H1 (cell line): ENCODE results near the gene PIEZO1. TPM values are rescaled to one million over a fixed set of nuclear protein-coding genes. Genes with fewer than 3 reads are reported as not detected.

Experiments used
- CTCF ChIA-PET: fragments of 300-600 bp; sonication (Branson Sonifier 250); formaldehyde crosslinking; loops from one replicate; lab custom pipeline; 2021; ENCODE audit not compliant: partially characterized antibody; lab: Charles Lee
- POLR2A ChIA-PET: fragments of 300-600 bp; sonication (Branson Sonifier 250); formaldehyde crosslinking; loops from one replicate; lab custom pipeline; 2021; ENCODE audit warnings: inconsistent platforms; ENCODE audit not compliant: partially characterized antibody; lab: Charles Lee
- DNase-seq, 2 experiments: peaks; one replicate each; pipeline versions ENCODE4 v3.0.0 to v3.0.0-alpha.2; 2010 to 2022; ENCODE audit warnings: low spot score in 2 of 2, low read depth in 1 of 2, mixed read lengths in 1 of 2
- FAIRE-seq: peaks from 2 replicates; lab custom pipeline; 2011; peaks lifted over from hg19 to GRCh38; lab: Jason Lieb, UNC
- H2AFZ ChIP-seq: 2 replicates; pipeline ENCODE4 v1.8.1; 2012; ENCODE audit warnings: low read length, inconsistent platforms
- H2AK5ac ChIP-seq: 2 replicates; pipeline ENCODE4 v1.6.1; 2013; ENCODE audit warnings: low read depth, low read length
- H2BK120ac ChIP-seq: replicated peaks from 2 replicates; pipeline ENCODE3; 2013; ENCODE audit warnings: low read depth, low read length, inconsistent platforms
- H2BK12ac ChIP-seq: 2 replicates; pipeline ENCODE4 v1.6.1; 2013; ENCODE audit warnings: low read depth, low read length
- H2BK15ac ChIP-seq: 2 replicates; pipeline ENCODE4 v1.6.1; 2013; ENCODE audit warnings: low read length
- H2BK20ac ChIP-seq: 2 replicates; pipeline ENCODE4 v1.6.1; 2013; ENCODE audit warnings: low read length
- H2BK5ac ChIP-seq: 2 replicates; pipeline ENCODE4 v1.6.1; 2013; ENCODE audit warnings: low read depth, low read length
- H3K14ac ChIP-seq: 2 replicates; pipeline ENCODE4 v1.6.1; 2013; ENCODE audit warnings: inconsistent platforms; ENCODE audit not compliant: insufficient read length
- H3K18ac ChIP-seq: 2 replicates; pipeline ENCODE4 v1.6.1; 2013; ENCODE audit warnings: low read length; ENCODE audit errors: extremely low read depth
- H3K23ac ChIP-seq: 2 replicates; pipeline ENCODE4 v1.6.1; 2013; ENCODE audit warnings: inconsistent platforms; ENCODE audit not compliant: insufficient read length
- H3K23me2 ChIP-seq: 2 replicates; pipeline ENCODE4 v1.6.1; 2013; ENCODE audit warnings: low read depth, low read length
- H3K27ac ChIP-seq: 2 replicates; pipeline ENCODE4 v1.6.1; 2011; ENCODE audit warnings: low read depth, low read length, inconsistent platforms
- H3K27me3 ChIP-seq, 4 experiments: replicated peaks in 1 of 4; 1 replicate in 1 of 4; 2 replicates in 3 of 4; pipeline versions ENCODE4 v1.6.1 to v1.8.1; 2011 to 2013; ENCODE audit warnings: low read length in 3 of 4, mild to moderate bottlenecking in 3 of 4, inconsistent platforms in 2 of 4, mixed read lengths in 2 of 4, moderate library complexity in 1 of 4; ENCODE audit not compliant: control insufficient read depth in 3 of 4, insufficient read depth in 3 of 4; ENCODE audit errors: extremely low read depth in 1 of 4
- H3K36me3 ChIP-seq, 4 experiments: 2 replicates each; pipeline versions ENCODE4 v1.6.1 to v1.8.1; 2011 to 2013; ENCODE audit warnings: mild to moderate bottlenecking in 4 of 4, low read length in 3 of 4, moderate library complexity in 2 of 4, control low read depth in 1 of 4, inconsistent platforms in 1 of 4; ENCODE audit not compliant: insufficient read depth in 4 of 4, control insufficient read depth in 2 of 4
- H3K4ac ChIP-seq: replicated peaks from 2 replicates; pipeline ENCODE3; 2013; ENCODE audit warnings: low read length, low read depth, mixed read lengths, inconsistent platforms; ENCODE audit not compliant: insufficient read length
- H3K4me1 ChIP-seq, 4 experiments: replicated peaks in 1 of 4; 1 replicate in 1 of 4; 2 replicates in 3 of 4; pipeline versions ENCODE4 v1.6.1 to v1.8.1; 2011 to 2013; ENCODE audit warnings: low read length in 3 of 4, inconsistent platforms in 2 of 4, mixed read lengths in 1 of 4; ENCODE audit not compliant: insufficient read depth in 4 of 4, control insufficient read depth in 3 of 4
- H3K4me2 ChIP-seq, 2 experiments: 2 replicates each; pipeline versions ENCODE4 v1.6.1 to v1.8.1; 2011 to 2013; ENCODE audit warnings: low read depth in 2 of 2, low read length in 2 of 2, control low read depth in 1 of 2, inconsistent platforms in 1 of 2, mild to moderate bottlenecking in 1 of 2; ENCODE audit not compliant: insufficient read depth in 1 of 2
- H3K4me3 ChIP-seq, 4 experiments: fragments of 200-600, 300-600 bp in 1 of 4; sonication (generic), shearing (Covaris generic), sonication (Bioruptor Twin) in 1 of 4; 2 replicates each; pipeline versions ENCODE4 v1.5.1 to v1.8.1; 2011 to 2016; ENCODE audit warnings: low read length in 4 of 4, low read depth in 3 of 4, control low read depth in 2 of 4, inconsistent platforms in 2 of 4, mild to moderate bottlenecking in 2 of 4, mixed read lengths in 1 of 4, moderate library complexity in 1 of 4; ENCODE audit not compliant: insufficient read depth in 2 of 4; ENCODE audit errors: extremely low read depth in 1 of 4
- H3K56ac ChIP-seq: replicated peaks from 2 replicates; pipeline ENCODE3; 2013; ENCODE audit warnings: low read depth, mild to moderate bottlenecking, mixed read lengths, low read length, inconsistent platforms; ENCODE audit not compliant: insufficient read length
- H3K79me1 ChIP-seq: 2 replicates; pipeline ENCODE4 v1.6.1; 2013; ENCODE audit warnings: low read depth, low read length, control low read depth
- H3K79me2 ChIP-seq, 2 experiments: 2 replicates each; pipeline versions ENCODE4 v1.6.1 to v1.8.1; 2012 to 2013; ENCODE audit warnings: low read length in 2 of 2, mild to moderate bottlenecking in 2 of 2, inconsistent platforms in 1 of 2; ENCODE audit not compliant: insufficient read depth in 2 of 2, control insufficient read depth in 1 of 2
- H3K9ac ChIP-seq, 4 experiments: replicated peaks in 1 of 4; 1 replicate in 1 of 4; 2 replicates in 3 of 4; pipeline versions ENCODE4 v1.6.1 to v1.8.1; 2011 to 2013; ENCODE audit warnings: low read depth in 3 of 4, low read length in 3 of 4, control low read depth in 2 of 4, mild to moderate bottlenecking in 2 of 4, moderate library complexity in 2 of 4, inconsistent platforms in 1 of 4; ENCODE audit errors: extremely low read depth in 1 of 4
- H3K9me3 ChIP-seq, 2 experiments: 2 replicates each; pipeline versions ENCODE4 v1.6.1 to v1.8.1; 2012 to 2013; ENCODE audit warnings: mild to moderate bottlenecking in 2 of 2, moderate library complexity in 2 of 2, control low read depth in 1 of 2, inconsistent platforms in 1 of 2, low read depth in 1 of 2, low read length in 1 of 2, mixed read lengths in 1 of 2; ENCODE audit not compliant: insufficient read depth in 2 of 2
- H4K20me1 ChIP-seq, 2 experiments: replicated peaks in 1 of 2; 2 replicates each; pipeline versions ENCODE3 to v1.8.1; 2011 to 2013; ENCODE audit warnings: inconsistent platforms in 2 of 2, low read length in 2 of 2, mild to moderate bottlenecking in 1 of 2; ENCODE audit not compliant: insufficient read depth in 2 of 2, control insufficient read depth in 1 of 2
- H4K5ac ChIP-seq: 2 replicates; pipeline ENCODE4 v1.6.1; 2013; ENCODE audit warnings: low read length, low read depth, mixed read lengths, inconsistent platforms; ENCODE audit not compliant: insufficient read length
- H4K8ac ChIP-seq: 2 replicates; pipeline ENCODE4 v1.8.0; 2013; ENCODE audit warnings: mild to moderate bottlenecking, moderate library complexity, low read length, inconsistent platforms; ENCODE audit not compliant: insufficient read depth; ENCODE audit errors: extremely low read depth
- H4K91ac ChIP-seq: replicated peaks from 2 replicates; pipeline ENCODE3; 2013; ENCODE audit warnings: low read length, mixed read lengths, inconsistent platforms; ENCODE audit not compliant: insufficient read length
- CBX8 ChIP-seq: fragments of 300-800, 300-1000 bp; sonication (generic); IDR thresholded peaks from 2 replicates; pipeline ENCODE4 v1.7.1; 2016; ENCODE audit warnings: low read depth, low read length, borderline replicate concordance
- CEBPB ChIP-seq: IDR thresholded peaks from 2 replicates; pipeline ENCODE4 v1.6.1; 2012; ENCODE audit warnings: low read depth, low read length
- CHD1 ChIP-seq: IDR thresholded peaks from 2 replicates; pipeline ENCODE4 v1.6.1; 2012; ENCODE audit warnings: low read depth, low read length, improper control_type of control experiment
- GABPA ChIP-seq: IDR thresholded peaks from 2 replicates; pipeline ENCODE4 v1.6.1; 2011; ENCODE audit warnings: mild to moderate bottlenecking, low read length, moderate library complexity, borderline replicate concordance; ENCODE audit not compliant: insufficient read depth
- MAX ChIP-seq: IDR thresholded peaks from 2 replicates; pipeline ENCODE4 v1.6.1; 2012; ENCODE audit warnings: inconsistent platforms
- PHF8 ChIP-seq: fragments of 200-600 bp; sonication (generic); conservative IDR thresholded peaks from 2 replicates; pipeline ENCODE4 v1.7.1; 2012; ENCODE audit warnings: low read depth, mild to moderate bottlenecking, inconsistent platforms, low read length, moderate library complexity
- USF2 ChIP-seq: IDR thresholded peaks from 2 replicates; pipeline ENCODE4 v1.6.1; 2011; ENCODE audit warnings: low read length, improper control_type of control experiment
- WGBS, 2 experiments: shearing (Covaris generic) in 1 of 2; methylation state at CpG; one replicate each; pipeline versions ENCODE4 v1.1.6 to v1.1.7; 2013 to 2015; ENCODE audit warnings: low lambda C conversion rate in 2 of 2, mixed read lengths in 2 of 2, inconsistent platforms in 1 of 2, low coverage in 1 of 2, missing lambda C conversion rate in 1 of 2; ENCODE audit not compliant: insufficient replicate concordance in 2 of 2, insufficient coverage in 1 of 2, insufficient read length in 1 of 2; ENCODE audit errors: extremely low coverage in 1 of 2, missing lambda C conversion rate in 1 of 2; 5-methylcytosine and 5-hydroxymethylcytosine counted together
- polyA plus RNA-seq, 7 experiments: library from polyadenylated mRNA; depleted of rRNA in 3 of 7; stranded (reverse) in 5 of 7; unstranded in 2 of 7; fragments of >200 nt in 5 of 7; fragments of 200-250 nt in 2 of 7; gene quantifications; 1 replicate in 5 of 7; 2 replicates in 1 of 7; 4 replicates in 1 of 7; pipeline versions ENCODE4 v1.2.1 to v1.2.3, GENCODE V29; 2011 to 2013; ENCODE audit warnings: missing spikeins in 2 of 7, mixed read lengths in 2 of 7
- total RNA-seq: library from RNA; stranded (reverse); fragmentation: NEBNext Ultra II Directional; extraction: Animal tissue kit (Norgen Biotek cat#: 25700); gene quantifications from 2 replicates; pipeline ENCODE4 v1.2.1, GENCODE V29; 2021

PIEZO1 gene
- total and polyA plus RNA-seq, 2 of the 8 experiments (the other 6 are each of a cell fraction or from before 2014, with no cell fraction given): 42.3 to 67.5 TPM

- no peak overlapping the region for H3K4me3 ChIP-seq
- H3K79me2 ChIP-seq: peaks cover 0 to 10% of the 10 kb centered on the region in 2 experiments; a peak in 1 of 4 replicates
- peak overlapping the region; percentile 60; the same call in 1 of the 2 replicates for H2BK12ac ChIP-seq
- no peaks in the 10 kb centered on the region; the same call in 1 of the 2 replicates for H3K23me2 ChIP-seq
- FAIRE-seq: no peak
- no peaks in the 10 kb centered on the region for H3K27me3 ChIP-seq
- H3K9ac ChIP-seq: no peak overlapping the region
- POLR2A ChIA-PET: interaction anchor here (0.9 to 5.3 kb wide), 9 partner anchors 7 to 39 kb away, joined by 3 to 22 read pairs (median 5); no protein-coding TSS in a partner anchor
- no peak overlapping the region for H2AFZ ChIP-seq
- peak overlapping the region; percentile 81; the same call in 1 of the 2 replicates for H2BK5ac ChIP-seq
- no peak overlapping the region for H3K56ac ChIP-seq
- peaks cover 4 to 5% of the 10 kb centered on the region in 2 experiments for H4K20me1 ChIP-seq
- H2BK20ac ChIP-seq: no peak overlapping the region
- no peak overlapping the region for H3K27ac ChIP-seq
- H2AK5ac ChIP-seq: 0 out of 2 replicates have a peak overlapping the region, but pooled peaks have one; percentile 13
- peak in 1 of 2 experiments; percentile 69 for DNase-seq
- no peaks in the 10 kb centered on the region for H3K36me3 ChIP-seq
- 69% methylated on average over 33 of the region's 41 CpGs; no CpG with 5 or more reads in 1 of the 2 experiments for WGBS, 2 experiments
- H3K4me1 ChIP-seq: peaks cover 6 to 41% (median 29%) of the 10 kb centered on the region in 4 experiments
- H2BK120ac ChIP-seq: no peak overlapping the region
- 0 out of 2 replicates have a peak overlapping the region, but pooled peaks have one; percentile 16 for H2BK15ac ChIP-seq
- H3K9me3 ChIP-seq: no peaks in the 10 kb centered on the region
- peak overlapping the region; percentile 87 for H3K18ac ChIP-seq
- no peak overlapping the region for H3K4ac ChIP-seq
- CTCF ChIA-PET: interaction anchor here (0.6 to 1.6 kb wide), 7 partner anchors 11 to 902 kb away, joined by 3 to 13 read pairs (median 4); partner anchors contain the start of gene APRT
- no peak overlapping the region; the same call in none of the 2 replicates for H4K8ac ChIP-seq
- peak; percentile 48 for TF ChIP-seq CEBPB
- no peak for TF ChIP-seq PHF8
- 0 out of 2 replicates have a peak, but pooled peaks have one; percentile 8 for TF ChIP-seq USF2
- TF ChIP-seq MAX: 0 out of 2 replicates have a peak, but pooled peaks have one; percentile 7
- TF ChIP-seq GABPA: 0 out of 2 replicates have a peak, but pooled peaks have one; percentile 4
- TF ChIP-seq CHD1: no peak
- TF ChIP-seq CBX8: no peak
- peaks cover 5% of the 10 kb centered on the region; the same call in 1 of the 2 replicates for H3K79me1 ChIP-seq
- H4K5ac ChIP-seq: no peak overlapping the region
- no peak overlapping the region for H3K14ac ChIP-seq
- peak overlapping the region; percentile 17 to 18; a peak in 2 of 4 replicates for H3K4me2 ChIP-seq
- H3K23ac ChIP-seq: no peak overlapping the region
- peak overlapping the region; percentile 40 for H4K91ac ChIP-seq
Observed at GRCh38 chr16:88770461-88771293, 14.3 kb downstream of the PIEZO1 start.
